RWPE2 (cell line): ENCODE data around the gene LHB.

Source experiments
- ATAC-seq: fragments of 200-7000 bp; cut with Tn5 transposase; 3 replicates; pipeline ENCODE4 v1.9.1; 2021; ENCODE audit warnings: low read depth
- DNase-seq: peaks from one replicate; pipeline ENCODE4 v3.0.0-alpha.2; 2020; ENCODE audit warnings: low spot score
- H3K27ac ChIP-seq: fragments of 450-650 bp; 2 replicates; pipeline ENCODE4 v1.5.1; 2017; ENCODE audit warnings: mild to moderate bottlenecking; ENCODE audit not compliant: poor library complexity, severe bottlenecking
- H3K27me3 ChIP-seq: fragments of 250-450 bp; sonication (Bioruptor Pico); 2 replicates; pipeline ENCODE4 v1.5.1; 2021; ENCODE audit warnings: mild to moderate bottlenecking, moderate library complexity; ENCODE audit not compliant: insufficient read depth, poor library complexity, severe bottlenecking
- H3K36me3 ChIP-seq: fragments of 250-450 bp; sonication (Bioruptor Pico); 2 replicates; pipeline ENCODE4 v1.5.1; 2020; ENCODE audit warnings: low read depth, mild to moderate bottlenecking, moderate library complexity
- H3K4me1 ChIP-seq: fragments of 250-450 bp; sonication (Bioruptor Pico); 2 replicates; pipeline ENCODE4 v1.5.1; 2021; ENCODE audit warnings: mild to moderate bottlenecking, moderate library complexity; ENCODE audit not compliant: insufficient read depth, poor library complexity, severe bottlenecking
- H3K4me3 ChIP-seq: fragments of 250-450 bp; sonication (Bioruptor Pico); 2 replicates; pipeline ENCODE4 v1.5.1; 2021; ENCODE audit warnings: mild to moderate bottlenecking, moderate library complexity; ENCODE audit not compliant: severe bottlenecking
- H3K9me3 ChIP-seq: fragments of 250-450 bp; sonication (Bioruptor Pico); 2 replicates; pipeline ENCODE4 v1.5.1; 2021; ENCODE audit warnings: mild to moderate bottlenecking, moderate library complexity; ENCODE audit not compliant: severe bottlenecking
- TF ChIP-seq, protein P1 (sequence below): fragments of 450-650 bp; IDR thresholded peaks from one replicate; pipeline ENCODE4 v1.5.1; 2017; ENCODE audit warnings: mild to moderate bottlenecking, moderate library complexity; ENCODE audit not compliant: poor library complexity, severe bottlenecking

Gene LHB

DNA sequence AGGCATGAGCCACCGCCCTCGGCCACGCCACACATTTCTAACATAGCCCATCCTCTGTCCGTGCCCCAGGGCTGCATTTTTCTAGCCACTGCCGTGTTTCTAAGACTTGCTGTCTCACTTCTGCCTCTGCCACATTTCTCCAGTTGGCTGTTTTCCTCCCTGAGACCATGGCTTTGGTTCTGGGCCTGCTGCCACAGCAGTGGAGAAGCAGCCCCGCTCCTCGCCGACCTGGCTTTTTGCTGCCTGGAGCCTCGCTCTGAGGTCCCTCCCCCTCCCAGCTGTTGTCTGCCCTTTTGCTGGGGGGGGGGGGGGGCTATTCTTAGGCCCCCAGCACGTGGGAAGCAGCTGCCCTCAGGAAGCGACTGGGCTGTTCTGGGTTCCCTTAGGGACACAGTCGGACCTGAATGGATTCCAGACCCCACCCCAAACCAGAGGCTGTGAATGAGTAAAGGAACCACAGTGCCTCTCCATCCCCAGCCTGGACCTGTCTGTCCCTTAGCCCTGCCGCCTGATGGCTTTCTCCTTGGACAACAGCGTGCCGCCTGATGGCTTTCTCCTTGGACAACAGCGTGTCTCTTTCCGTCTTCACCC is 27.1 kb downstream of the LHB start:
- Histone ChIP-seq H3K4me1 (peaks cover 3% of the 10 kb centered on the region), H3K27ac (no peak overlapping the region), H3K4me3 (no peak overlapping the region), H3K27me3 (no peaks in the 10 kb centered on the region), H3K36me3 (peaks cover 36% of the 10 kb centered on the region), H3K9me3 (no peaks in the 10 kb centered on the region)
- ATAC-seq (no peak), DNase-seq (no peak)
- TF ChIP-seq, protein P1, sequence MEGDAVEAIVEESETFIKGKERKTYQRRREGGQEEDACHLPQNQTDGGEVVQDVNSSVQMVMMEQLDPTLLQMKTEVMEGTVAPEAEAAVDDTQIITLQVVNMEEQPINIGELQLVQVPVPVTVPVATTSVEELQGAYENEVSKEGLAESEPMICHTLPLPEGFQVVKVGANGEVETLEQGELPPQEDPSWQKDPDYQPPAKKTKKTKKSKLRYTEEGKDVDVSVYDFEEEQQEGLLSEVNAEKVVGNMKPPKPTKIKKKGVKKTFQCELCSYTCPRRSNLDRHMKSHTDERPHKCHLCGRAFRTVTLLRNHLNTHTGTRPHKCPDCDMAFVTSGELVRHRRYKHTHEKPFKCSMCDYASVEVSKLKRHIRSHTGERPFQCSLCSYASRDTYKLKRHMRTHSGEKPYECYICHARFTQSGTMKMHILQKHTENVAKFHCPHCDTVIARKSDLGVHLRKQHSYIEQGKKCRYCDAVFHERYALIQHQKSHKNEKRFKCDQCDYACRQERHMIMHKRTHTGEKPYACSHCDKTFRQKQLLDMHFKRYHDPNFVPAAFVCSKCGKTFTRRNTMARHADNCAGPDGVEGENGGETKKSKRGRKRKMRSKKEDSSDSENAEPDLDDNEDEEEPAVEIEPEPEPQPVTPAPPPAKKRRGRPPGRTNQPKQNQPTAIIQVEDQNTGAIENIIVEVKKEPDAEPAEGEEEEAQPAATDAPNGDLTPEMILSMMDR = no peak

DNA sequence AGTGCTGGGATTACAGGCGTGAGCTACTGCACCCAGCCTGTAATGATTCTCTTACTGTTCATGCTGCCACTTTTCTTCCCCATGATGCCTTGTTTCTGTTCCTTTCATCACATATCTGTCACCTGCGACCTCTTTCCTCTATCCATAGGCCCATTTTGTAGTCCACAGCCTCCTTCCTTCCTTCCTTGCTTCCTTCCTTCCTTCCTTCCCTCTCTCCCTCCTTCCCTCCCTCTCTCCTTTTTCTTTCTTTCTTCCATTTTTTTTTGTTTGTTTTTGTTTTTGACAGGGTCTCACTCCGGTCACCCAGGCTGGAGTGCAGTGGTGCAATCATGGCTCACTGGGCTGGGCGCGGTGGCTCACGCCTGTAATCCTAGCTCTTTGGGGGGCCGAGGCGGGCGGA is 28.0 kb downstream of the LHB start:
- no peak overlapping the region for H3K4me3 ChIP-seq
- no peak overlapping the region for H3K27ac ChIP-seq
- no peaks in the 10 kb centered on the region for H3K27me3 ChIP-seq
- TF ChIP-seq, protein P1 = no peak
- DNase-seq (no peak), ATAC-seq (no peak)
- H3K4me1 ChIP-seq = no peaks in the 10 kb centered on the region
- no peaks in the 10 kb centered on the region for H3K9me3 ChIP-seq
- peaks cover 45% of the 10 kb centered on the region for H3K36me3 ChIP-seq

DNA sequence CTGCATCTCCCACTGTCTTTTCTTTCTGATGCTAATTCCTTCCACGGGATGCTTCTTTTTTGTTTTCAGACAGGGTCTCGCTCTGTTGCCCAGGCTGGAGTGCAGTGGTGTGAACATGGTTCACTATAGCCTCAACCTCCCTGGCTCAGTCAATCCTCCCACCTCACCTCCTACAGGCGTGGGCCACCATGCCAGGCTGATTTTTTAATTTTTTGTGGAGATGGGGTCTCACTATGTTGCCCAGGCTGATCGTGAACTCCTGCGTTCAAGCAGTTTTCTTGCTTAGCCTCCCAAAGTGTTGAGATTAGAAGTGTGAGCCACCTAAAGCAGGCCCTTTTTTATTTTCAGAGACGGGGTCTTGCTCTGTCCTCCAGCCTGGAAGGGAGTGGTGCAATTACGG is 28.6 kb downstream of the LHB start:
- no peaks in the 10 kb centered on the region for H3K4me1 ChIP-seq
- no peaks in the 10 kb centered on the region for H3K27me3 ChIP-seq
- H3K4me3 ChIP-seq = no peak overlapping the region
- H3K9me3 ChIP-seq = no peaks in the 10 kb centered on the region
- TF ChIP-seq, protein P1 = no peak
- DNase-seq (no peak), ATAC-seq (no peak)
- peaks cover 51% of the 10 kb centered on the region for H3K36me3 ChIP-seq
- no peak overlapping the region for H3K27ac ChIP-seq

DNA sequence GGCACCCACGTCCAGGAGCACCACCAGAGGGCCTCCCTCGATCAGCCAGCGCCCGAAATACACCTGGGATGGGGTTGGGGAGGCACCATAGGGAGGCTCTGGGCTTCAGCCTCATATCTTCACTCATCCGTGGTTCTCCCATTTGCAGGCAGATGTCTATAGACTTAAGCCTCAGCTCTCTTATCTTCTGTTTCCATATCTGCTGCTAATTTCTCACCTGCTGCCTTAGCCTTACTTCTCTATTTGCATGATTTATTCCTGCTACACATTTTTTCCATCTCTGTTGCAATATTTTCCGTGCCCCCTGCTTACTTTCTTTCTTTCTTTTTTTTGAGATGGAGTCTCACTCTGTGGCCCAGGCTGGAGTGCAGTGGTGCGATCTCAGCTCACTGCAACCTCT is 29.6 kb downstream of the LHB start:
- Histone ChIP-seq H3K27me3 (no peaks in the 10 kb centered on the region), H3K27ac (no peak overlapping the region), H3K9me3 (no peaks in the 10 kb centered on the region), H3K4me1 (no peaks in the 10 kb centered on the region), H3K36me3 (peaks cover 60% of the 10 kb centered on the region), H3K4me3 (no peak overlapping the region)
- ATAC-seq (no peak), DNase-seq (no peak)
- TF ChIP-seq, protein P1 = no peak

DNA sequence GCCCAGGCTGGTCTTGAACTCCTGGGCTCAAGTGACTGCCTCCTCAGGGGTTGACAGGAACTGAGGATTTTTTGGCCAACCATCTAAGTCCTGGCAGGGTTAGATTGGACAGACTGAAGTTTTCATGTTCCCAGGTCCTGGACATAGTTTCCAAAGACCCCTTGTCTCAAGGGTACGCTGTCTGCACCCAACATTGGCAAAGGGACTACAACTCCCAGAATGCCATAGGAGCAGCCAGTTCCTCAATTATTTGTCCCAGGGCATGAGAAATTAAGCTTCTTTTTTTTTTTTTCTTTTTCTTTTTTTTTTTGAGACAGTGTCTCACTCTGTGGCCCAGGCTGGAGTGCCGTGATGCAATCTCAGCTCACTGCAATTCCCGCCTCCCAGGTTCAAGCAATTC is 30.7 kb downstream of the LHB start:
- Histone ChIP-seq H3K36me3 (peaks cover 60% of the 10 kb centered on the region), H3K4me1 (no peaks in the 10 kb centered on the region), H3K9me3 (no peaks in the 10 kb centered on the region), H3K27ac (no peak overlapping the region), H3K27me3 (no peaks in the 10 kb centered on the region), H3K4me3 (no peak overlapping the region)
- TF ChIP-seq, protein P1 = no peak
- no peak for ATAC-seq
- no peak for DNase-seq
